Measurements from ENCODE around the gene ERCC6.

DNA sequence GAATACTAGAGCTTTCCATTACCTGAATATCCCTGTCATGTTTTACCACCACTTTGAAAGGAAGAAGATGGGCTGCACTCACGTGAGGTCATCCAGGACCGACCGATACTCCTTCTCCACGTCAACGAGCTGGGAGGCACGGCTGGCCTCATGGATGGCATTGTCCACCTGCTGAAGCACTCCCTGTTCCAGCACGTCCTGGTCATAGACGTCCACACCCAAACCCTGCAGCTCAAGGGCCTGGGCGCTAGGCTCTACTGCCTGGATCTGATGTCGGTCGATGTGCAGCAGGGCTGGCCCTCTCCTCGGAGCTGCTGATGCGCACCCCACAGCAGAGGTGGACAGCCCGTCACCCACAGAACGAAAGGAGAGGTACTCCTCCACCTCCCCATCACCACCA, 6.5 kb downstream of the ERCC6 start:
- TF ChIP-seq SMC3 (conservative IDR thresholded peaks at IDR 0.05; ENCODE audit: poor library complexity) (no peak), EP300 (conservative IDR thresholded peaks at IDR 0.05; ENCODE audit: poor library complexity, severe bottlenecking) (no peak)
- TF ChIP-seq, protein P1, sequence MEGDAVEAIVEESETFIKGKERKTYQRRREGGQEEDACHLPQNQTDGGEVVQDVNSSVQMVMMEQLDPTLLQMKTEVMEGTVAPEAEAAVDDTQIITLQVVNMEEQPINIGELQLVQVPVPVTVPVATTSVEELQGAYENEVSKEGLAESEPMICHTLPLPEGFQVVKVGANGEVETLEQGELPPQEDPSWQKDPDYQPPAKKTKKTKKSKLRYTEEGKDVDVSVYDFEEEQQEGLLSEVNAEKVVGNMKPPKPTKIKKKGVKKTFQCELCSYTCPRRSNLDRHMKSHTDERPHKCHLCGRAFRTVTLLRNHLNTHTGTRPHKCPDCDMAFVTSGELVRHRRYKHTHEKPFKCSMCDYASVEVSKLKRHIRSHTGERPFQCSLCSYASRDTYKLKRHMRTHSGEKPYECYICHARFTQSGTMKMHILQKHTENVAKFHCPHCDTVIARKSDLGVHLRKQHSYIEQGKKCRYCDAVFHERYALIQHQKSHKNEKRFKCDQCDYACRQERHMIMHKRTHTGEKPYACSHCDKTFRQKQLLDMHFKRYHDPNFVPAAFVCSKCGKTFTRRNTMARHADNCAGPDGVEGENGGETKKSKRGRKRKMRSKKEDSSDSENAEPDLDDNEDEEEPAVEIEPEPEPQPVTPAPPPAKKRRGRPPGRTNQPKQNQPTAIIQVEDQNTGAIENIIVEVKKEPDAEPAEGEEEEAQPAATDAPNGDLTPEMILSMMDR (IDR thresholded peaks at IDR 0.05; ENCODE audit: poor library complexity, severe bottlenecking), result no peak
